Measurements from ENCODE around the gene CCDC40. TPM values are rescaled to one million over a fixed set of nuclear protein-coding genes. Genes with fewer than 3 reads are reported as not detected.

Gene CCDC40
- polyA plus RNA-seq, 10 donors = 2.7 to 8.6 (median 4.2) TPM

- peak in 1 of 3 donors; percentile 68 for DNase-seq
These were observed 17.4 kb upstream of the CCDC40 start for GRCh38 chr17:80018917-80019651.

GRCh38 chr17:80021600-80021999 lies 14.8 kb upstream of the CCDC40 start:
- DNase-seq = no peak

GRCh38 chr17:80023481-80024205 lies 12.8 kb upstream of the CCDC40 start:
- peak in 2 of 3 donors; percentile 54 to 85 for DNase-seq

GRCh38 chr17:80024206-80024972 lies 12.1 kb upstream of the CCDC40 start:
- peak in 1 of 3 donors; percentile 56 for DNase-seq

- peak in 2 of 3 donors; percentile 63 to 76 for DNase-seq
These were observed 11.3 kb upstream of the CCDC40 start for GRCh38 chr17:80025140-80025539.

- peak in 1 of 3 donors; percentile 29 for DNase-seq
These were observed 10.6 kb upstream of the CCDC40 start for GRCh38 chr17:80025796-80026195.

- no peak for DNase-seq
These were observed 9.9 kb upstream of the CCDC40 start for GRCh38 chr17:80026359-80027042.

GRCh38 chr17:80027043-80027435 lies 9.4 kb upstream of the CCDC40 start:
- no peak for DNase-seq

GRCh38 chr17:80028030-80028429 lies 8.4 kb upstream of the CCDC40 start:
- DNase-seq = peak in 1 of 3 donors; percentile 38

- DNase-seq = peak; percentile 87 to 96 (median 89)
These were observed 7.0 kb upstream of the CCDC40 start for GRCh38 chr17:80029258-80029974.

GRCh38 chr17:80030730-80031410 lies 5.6 kb upstream of the CCDC40 start:
- peak in 1 of 3 donors; percentile 65 for DNase-seq

- no peak for DNase-seq
These were observed 4.6 kb upstream of the CCDC40 start for GRCh38 chr17:80031691-80032430.

GRCh38 chr17:80032614-80033171 lies 3.7 kb upstream of the CCDC40 start:
- DNase-seq = no peak

- no peak for DNase-seq
These were observed 2.6 kb upstream of the CCDC40 start for GRCh38 chr17:80033840-80034239.

GRCh38 chr17:80034791-80035686 lies 1.4 kb upstream of the CCDC40 start:
- peak in 1 of 3 donors; percentile 76 for DNase-seq

- no peak for DNase-seq
These were observed 830 bp upstream of the CCDC40 start, which contains the start of gene TBC1D16 for GRCh38 chr17:80035687-80035936. TSS of gene TBC1D16 (minus strand) at chr17:80035872. CDS start at chr17:80013547, 22,325 bp downstream.

- peak in 1 of 3 donors; percentile 19 for DNase-seq
These were observed 454 bp downstream of the CCDC40 start for GRCh38 chr17:80036715-80037477.

GRCh38 chr17:80043963-80044362 lies 7.5 kb downstream of the CCDC40 start:
- no peak for DNase-seq

Measured in muscle of back (tissue), 11 donors.